ENCODE measurements around the gene DDX10.
"Not testable (repeated sequence)": the region's sequence is repeated elsewhere in the genome, so short reads cannot be mapped to it uniquely, and the experiment has no call there.

The DDX10 gene

DNA sequence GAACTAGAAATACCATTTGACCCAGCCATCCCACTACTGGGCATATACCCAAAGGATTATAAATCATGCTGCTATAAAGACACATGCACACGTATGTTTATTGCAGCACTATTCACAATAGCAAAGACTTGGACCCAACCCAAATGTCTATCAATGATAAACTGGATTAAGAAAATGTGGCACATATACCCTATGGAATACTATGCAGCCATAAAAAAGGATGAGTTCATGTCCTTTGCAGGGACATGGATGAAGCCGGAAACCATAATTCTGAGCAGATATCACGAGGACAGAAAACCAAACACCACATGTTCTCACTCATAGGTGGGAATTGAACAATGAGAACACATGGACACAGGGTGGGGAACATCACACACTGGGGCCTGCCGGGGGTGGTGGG lies 114.3 kb downstream of the DDX10 start:
- not testable (repeated sequence) for DNase-seq

DNA sequence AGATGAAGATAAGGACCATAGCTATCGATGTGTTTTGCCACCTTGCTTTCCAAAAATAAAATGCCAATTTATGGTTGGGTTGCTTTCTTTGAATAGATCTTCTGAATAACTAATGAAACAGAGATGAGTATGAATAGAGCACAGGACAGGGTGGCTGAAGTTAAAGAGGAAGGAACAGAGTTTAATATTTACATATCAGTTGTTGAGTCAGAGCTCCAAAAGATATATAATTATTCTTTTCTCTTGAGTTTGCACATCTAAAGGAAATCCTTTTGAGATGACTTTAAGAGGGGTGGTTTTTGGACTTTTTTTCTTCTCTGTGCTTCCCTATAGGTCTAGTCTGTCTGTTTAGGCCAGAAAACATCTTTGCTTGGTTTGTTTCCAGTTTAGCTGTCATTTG lies 115.2 kb downstream of the DDX10 start:
- no peak for DNase-seq

DNA sequence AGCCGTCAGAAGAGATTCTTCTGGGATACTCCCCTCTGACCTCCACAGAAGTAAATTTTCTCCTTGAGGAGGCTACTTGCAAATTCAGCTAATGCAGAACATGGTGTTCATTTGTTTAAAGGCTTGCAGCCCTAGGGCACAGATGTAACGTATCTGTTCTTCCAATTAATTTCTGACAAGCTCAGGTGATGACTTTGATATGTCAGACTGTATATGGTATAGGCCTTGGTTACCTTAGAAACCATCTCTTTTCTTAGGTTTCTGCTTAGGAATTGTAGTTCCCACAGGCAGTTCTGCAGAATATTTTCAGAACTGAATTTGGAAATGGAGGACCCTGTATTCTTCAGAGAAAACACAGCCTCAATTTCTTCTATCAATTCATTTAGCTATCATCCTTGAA lies 117.1 kb downstream of the DDX10 start:
- DNase-seq, result no peak

DNA sequence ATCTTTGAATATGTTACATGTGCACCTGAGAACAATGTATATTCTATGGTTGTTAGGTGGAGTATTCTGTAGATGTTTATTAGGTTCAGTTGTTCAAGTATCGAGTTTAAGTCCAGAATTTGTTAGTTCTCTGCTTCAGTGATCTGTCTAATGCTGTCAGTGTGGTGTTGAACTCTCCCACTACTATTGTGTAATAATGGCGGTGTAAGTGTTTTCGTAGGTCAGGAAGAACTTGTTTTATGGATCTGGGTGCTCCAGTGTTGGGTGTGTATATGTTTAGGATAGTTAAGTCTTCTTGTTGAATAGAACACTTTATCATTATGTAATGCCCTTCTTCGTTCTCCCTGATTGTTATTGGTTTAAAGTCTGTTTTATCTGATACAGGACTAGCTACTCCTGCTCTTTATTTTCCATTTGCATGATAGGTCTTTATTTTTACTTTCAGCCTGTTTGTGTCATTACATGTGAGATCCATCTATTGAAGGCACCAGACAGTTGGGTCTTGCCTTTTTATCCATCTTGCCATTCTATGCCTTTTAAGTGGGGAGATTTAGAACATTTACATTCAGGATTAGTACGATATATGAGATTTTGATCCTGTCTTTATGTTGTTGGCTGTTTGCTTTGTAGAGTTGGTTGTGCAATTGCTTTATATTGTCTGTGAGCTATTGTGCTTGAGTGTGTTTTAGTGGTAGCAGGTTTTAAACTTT lies 121.6 kb downstream of the DDX10 start:
- DNase-seq, result no peak

DNA sequence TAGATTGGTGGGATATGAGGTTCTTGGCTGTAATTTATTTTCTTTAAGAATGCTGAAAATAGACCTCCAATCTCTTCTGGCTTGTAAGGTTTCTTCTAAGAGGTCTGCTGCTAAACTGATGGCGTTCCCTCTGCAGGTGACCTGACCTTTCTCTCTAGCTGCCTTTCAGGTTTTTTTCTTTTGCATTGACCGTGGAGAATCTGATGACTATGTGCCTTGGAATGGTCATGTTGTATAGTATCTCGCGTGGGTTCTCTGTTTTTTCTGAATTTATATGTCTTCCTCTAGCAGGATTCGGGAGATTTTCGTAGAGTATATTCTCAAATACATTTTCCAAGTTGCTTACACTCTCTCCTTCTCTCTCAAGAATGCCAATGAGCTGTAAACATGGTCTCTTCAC lies 122.2 kb downstream of the DDX10 start:
- no peak for DNase-seq

DNA sequence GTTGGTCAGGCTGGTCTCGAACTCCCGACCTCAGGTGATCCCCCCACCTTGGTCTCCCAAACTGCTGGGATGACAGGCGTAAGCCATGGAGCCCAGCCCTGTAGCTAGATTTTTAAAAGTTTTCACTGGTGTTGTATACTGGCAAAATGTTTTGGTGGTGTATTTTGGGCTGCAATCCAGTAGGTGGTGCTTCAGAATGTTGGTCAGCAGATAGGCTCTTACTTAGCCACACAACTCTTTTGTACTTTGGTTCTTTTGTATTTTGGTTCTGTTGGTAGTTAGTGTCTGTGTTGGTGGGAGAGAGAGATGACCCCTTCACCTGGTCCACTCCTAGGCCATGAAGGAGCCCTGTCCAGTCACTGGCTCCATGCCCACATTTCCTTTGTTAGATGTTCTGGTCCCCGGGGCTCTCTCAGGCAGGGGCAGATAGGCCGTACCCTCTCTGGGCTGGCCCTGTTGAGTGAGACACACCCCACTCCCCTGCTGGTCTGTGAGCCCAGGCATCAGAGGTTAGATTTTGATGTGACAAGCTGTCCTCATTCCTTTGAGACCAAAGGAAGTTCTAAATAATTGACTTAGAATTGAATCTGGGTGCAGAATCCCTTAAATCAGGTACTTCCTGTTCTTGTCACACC lies 123.8 kb downstream of the DDX10 start:
- DNase-seq, result no peak

DNA sequence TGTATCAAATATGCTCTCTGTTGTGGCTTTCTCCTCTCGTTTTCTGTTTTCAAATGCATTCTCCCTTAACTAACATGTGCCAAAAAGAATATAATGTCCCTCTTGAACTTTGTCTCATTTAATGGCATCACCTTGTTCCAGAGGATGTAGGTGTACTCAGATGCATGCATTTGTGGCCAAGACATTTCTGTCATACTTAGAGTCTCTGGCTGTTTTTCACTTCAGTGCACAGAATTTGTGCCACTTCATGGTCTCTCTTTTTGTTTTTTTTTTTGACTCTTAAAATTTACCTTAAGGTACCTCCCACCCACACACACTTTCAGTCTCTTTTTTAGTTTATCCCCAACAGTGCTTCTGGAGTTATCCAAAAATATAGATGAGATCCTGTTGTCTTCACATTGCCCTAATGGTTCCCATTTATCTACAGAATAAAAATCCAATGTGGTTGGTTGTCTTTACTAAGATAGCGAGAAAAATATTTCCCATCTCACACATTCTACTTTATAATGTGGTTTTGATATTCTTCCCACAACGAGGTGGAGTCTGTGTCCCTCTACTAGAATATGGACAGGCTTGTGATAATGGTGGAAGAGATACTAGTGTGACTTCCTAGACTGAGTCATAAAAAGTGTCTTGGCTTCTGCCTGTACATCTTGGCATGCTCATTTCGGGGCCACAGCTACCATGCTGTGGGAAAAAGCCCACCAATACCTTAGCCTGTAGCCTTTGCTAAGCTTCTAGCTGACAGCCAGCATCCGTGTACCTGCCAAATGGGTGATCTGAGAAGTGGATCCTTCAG lies 125.8 kb downstream of the DDX10 start:
- no peak for DNase-seq

DNA sequence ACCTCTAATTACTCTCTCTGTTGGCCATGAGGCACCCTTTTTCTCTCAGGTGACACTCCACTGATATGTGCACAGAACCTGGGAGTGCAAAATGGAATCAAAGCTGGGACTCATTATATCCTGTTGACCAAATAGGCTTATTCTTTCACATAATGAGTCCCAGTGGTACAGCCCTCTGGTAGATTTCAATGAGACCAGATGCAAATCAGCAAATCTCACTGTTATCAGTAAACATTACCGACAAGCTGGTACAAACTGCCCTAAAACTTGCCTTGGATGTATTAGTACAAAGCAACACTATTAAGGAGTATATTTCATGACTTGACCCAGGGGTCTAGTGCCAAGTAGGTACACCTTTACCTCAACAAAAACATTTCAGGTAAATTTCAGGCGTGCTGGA lies 128.3 kb downstream of the DDX10 start:
- DNase-seq, result no peak

DNA sequence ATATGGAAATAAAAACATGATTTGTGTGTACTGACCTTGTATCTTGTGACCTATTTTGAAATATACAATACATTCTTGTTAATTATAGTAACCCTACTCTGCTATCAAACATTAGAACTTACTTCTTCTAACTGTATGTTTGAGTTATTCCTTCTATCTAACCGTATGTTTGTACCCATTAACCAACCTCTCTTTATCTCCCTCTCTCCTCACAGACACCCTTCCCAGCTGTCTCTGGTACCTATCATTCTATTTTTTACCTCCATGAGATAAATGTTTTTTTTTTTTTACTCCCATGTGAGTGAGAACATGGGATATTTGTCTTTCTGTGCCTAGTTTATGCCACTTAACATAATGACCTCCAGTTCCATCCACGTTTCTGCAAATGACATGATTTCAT lies 128.7 kb downstream of the DDX10 start:
- no peak for DNase-seq

DNA sequence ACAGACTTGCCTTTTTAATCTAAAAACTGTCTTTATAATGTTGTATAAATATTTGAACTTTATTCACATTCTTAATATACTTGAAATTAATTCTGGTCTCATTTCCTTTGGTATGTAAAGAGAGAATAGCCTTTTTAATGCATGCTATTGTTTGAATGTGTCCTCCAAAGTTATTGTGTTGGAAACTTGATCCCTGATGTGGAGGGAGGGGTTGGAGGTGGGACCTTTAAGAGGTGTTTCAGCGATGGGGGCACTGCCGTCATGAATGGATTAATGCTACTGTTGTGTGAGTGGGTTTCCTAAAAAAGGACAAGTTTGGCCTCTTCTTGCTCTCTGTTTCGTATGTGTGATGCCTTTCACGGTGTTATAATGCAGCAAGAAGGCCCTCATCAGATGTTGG lies 131.7 kb downstream of the DDX10 start:
- no peak for DNase-seq

DNA sequence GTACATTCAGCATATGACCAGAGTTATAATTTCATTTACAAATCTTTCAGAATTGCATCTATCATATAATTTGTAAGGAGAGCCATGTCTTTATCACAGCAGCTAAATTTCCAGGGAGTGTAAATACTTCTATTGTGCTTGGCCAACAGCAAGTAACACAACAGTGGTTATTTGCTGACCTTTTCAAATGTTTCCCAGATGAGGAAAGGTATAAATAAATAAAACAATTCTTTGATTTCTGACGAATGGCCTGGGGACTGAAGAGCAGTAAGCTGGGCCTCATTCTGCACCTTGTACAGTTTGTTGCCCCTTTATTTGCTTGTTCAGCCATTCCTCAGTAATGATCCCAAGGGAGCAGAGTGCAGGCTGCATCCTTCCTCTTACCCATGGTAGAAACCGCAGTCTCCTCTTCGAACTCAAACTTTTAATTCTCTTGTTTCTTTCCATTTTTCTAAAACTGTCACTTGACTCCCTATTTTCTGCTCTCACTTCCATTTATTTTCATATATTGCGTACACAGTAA lies 132.8 kb downstream of the DDX10 start:
- no peak for DNase-seq

DNA sequence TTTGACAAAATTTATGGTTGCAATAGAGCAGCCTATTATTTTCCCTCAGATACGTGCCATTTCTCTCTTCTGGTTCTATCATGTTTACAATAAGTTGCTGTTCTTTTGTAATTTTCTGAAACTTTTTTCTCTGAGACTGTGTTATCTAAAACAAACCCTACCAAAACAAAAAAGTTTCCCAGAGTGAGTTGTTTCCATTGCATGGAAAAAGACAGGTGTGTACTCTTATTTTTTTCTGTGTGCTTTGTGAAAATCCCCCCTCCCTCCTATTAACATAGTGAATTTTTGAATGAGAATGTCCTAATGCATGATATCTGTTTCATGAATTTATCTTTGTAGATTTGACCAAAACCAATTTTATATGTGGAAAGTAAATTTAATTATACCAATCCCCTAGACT lies 137.6 kb downstream of the DDX10 start:
- DNase-seq, result no peak

DNA sequence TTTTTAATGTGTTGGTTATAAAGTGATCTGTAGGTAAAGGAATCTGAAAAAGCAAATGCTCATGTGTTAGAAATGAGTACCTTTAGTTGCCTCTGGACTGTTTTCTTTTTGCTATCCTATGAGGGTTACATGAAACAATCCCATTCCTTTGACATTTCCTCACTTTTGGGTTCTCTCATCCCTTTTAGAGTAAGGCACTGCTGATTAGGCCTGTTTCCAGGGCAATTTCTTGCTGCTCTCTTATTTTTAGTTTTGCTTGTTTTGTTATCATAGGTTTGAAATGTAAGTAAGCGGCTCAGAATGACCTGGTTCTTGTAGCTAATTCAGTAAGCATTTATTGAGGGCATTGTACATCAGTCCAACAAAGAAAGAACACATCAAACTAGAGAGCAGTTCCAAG lies 138.9 kb downstream of the DDX10 start:
- DNase-seq, result no peak

DNA sequence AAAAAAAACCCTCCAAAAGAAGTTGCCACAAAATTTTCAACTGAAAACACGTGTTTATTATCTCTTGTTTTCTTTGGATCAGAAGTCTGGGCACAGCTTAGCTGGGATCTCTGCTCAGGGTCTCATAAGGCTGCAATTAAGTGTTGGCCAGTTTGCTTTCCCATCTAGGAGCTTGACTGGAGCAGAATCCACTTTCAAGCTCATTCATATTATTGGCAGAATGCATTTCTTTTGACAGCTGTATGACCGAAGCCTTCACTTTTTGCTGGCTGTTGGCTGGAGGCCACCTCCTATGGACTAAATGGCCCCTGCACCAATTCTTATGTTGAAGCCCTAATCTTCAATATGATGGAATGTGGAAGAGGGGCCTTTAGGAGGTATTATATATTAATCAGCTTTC lies 139.6 kb downstream of the DDX10 start:
- DNase-seq, result no peak

DNA sequence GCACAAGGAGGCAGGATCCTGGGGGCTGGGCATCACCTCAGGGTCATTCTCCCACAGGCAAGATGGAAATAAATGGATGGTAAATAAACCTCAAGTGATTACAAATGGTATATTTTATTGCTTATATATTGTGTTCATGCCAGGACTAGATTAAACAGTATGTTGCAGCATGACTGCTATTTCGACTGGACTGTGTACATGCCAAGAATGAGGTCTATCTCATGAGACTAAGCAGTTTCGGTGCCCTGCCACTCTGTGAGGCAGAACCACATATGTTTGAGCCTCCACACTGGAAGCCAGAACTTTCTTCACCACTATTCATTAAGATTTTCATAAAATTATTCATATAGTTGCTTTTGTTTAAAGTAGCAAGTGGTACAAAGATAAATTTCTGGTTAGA lies 140.2 kb downstream of the DDX10 start:
- no peak for DNase-seq

DNA sequence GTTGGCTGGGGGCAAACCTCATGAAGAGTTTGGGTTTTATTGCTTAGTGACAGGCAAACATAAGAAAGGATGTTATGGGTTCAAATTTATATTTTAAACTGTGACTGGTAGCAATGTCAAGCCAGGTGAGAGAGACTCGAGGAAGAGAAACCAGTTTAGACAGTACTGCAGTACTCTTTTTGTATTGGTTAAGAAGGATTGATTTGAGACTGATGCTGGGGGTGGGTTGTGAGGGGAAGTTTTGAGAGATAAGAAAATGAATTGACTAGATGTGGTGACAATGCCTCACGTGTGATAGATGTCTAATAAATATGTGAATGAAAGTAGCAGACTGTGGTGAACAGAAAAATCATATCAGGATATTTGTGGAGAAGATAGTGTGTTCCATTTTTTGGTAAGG lies 142.4 kb downstream of the DDX10 start:
- DNase-seq, result no peak

DNA sequence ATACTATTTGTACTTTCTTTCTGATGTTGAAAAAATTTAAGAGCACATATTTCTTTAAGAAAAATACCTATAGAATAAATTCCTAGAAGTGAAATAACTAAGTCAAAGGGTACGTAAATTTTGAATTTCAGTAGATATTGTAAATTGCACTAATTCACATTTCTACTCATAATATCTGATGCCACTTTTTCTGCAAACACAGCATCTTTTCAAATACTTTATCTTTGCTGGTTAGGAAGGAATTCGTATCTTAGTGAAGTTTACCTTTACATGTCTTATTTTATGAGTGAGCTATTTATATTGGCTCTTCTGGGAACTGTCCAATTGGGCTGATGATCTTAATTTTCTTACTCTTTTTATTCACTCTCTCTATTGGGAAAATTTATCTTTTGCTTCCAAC lies 148.2 kb downstream of the DDX10 start:
- DNase-seq, result no peak

DNA sequence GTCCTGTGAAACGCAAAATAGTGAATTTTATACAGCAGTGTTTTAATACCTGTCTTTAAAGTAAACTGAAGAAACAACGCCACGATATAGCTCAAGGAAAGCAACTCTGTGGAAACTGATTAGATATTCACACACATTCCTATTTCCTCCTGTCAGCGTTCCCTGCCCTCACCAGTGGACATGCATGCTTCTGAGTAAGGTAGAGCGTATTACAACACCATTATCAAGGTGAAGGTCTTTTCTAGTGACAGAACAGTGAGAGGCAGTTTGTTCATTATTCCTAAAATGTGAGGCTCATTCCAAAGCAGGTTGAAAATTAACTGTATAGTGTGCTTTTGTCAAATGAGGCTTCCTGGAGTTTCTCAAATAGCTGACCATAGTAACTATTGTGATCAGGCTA lies 153.1 kb downstream of the DDX10 start:
- no peak for DNase-seq

DNA sequence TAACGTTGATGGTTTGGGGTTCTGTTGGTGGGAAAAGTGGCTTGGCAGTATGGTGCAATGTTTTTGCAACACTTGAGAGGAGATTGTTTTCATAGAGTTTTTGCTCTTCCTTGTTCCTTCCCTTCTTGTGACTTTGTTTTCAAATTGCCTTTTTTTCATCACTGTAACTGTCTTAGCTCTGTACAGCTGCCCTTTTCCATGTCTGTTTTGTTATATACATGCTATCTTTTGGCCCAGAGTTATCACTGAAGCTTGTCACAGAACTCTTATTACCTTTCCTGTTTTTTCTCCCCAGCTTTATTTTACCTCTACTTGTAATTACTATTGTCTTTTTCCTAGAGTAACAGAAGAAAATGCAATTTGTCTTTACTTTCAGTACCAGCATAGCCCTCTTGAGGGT lies 154.1 kb downstream of the DDX10 start:
- no peak for DNase-seq

DNA sequence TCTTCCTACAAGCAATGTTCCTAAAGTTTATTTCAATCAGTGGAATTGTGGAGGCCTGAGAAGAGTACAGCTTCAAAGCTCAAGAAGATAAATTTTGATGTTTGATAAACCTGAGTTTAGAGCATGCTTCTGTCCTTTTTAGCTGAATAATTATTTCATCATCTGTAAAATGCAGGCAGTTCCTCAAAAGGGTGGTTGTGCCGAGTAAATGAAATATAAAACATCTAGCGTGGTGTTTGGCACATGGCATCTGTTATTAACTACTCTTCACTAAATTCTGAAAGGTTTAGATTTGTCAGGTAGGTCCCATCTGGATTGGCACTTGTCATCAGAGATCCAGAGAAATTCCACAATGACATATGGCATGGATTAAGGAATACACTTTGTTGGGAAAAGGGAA lies 155.1 kb downstream of the DDX10 start:
- DNase-seq, result no peak

DNA sequence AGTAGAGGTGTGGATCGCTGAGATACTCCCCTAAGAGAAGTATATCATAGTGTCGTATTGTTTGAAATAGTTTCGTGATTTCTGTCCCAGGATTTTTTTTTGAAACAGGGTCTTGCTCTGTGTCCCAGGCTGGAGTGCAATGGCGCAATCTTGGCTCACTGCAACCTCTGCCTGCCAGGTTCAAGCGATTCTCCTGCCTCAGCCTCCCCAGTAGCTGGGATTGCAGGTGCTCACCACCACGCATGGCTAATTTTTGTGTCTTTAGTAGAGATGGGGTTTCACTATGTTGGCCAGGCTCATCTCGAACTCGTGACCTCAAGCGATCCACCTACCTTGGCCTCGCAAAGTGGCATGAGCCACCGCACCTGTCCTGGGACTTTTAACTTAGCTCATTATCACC lies 159.1 kb downstream of the DDX10 start:
- DNase-seq, result not testable (repeated sequence)

DNA sequence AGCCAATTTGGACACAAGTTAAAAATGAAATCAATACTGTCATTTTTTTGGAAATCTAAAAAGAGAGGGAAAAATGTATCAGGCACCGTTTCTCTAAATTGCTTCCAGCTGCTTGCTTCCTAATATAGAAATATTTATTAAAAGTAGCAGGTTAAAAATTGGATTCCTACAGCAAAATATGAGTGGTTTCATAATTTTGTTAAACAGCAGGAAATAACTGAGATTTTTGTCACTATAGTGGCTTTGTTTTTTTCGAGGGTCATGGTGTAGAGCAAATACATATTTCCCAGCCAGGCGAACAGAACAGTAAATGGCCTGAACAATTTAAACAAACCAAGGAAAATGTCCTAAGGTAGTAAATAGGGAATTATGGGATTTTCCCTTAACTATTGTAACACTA lies 159.7 kb downstream of the DDX10 start:
- DNase-seq, result no peak

DNA sequence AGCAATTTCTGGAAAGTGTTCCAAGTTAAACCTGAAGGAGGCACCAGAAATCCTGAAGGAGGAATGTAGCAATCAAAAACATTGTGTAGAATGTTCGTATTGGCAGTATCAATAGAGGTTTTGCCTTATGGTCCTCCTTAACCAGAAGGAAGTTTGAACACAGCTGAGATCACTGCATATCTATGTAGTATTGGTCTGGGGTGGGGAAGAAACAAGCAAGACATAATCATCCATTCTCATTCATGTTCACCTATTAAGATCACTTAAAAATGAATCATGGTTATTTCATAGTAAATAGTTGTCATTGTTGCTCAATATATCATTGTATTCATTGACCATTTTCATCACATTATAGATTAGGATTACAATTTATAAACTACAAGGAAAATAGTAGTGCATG lies 160.5 kb downstream of the DDX10 start:
- DNase-seq, result no peak

DNA sequence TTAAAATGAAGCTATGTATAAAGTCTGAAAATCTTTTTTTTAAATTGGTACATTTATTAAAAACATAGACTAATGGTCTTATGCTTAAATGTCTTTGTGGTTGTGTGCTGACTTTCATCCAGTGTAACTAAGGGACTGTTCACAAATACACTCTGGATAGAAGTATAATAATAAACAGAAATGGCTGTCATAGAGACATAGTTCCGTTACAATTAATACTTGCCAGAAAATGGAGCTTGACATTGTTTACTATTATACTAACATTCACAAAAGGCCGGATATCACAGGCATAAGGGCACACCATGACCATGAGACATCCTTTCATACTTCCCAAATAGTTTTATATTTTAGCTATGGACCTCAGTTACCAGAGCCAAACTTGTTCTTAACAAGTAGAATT lies 161.3 kb downstream of the DDX10 start:
- DNase-seq, result no peak
